ENCODE measurements around the gene ADSL.

- TF ChIP-seq EP300 (IDR thresholded peaks at IDR 0.05) (no peak), POLR2A (IDR thresholded peaks at IDR 0.05) (no peak)
These were observed 85.9 kb downstream of the ADSL start for GRCh38 chr22:40432157-40432556.

Measured in suprapubic skin (tissue), 2 donors.